SHP77 treated with DMSO at 0.1 percent for 48 hours (cell line): ENCODE data around the gene KIZ.

ENCODE experiments used
- DNase-seq: peaks from one replicate; lab custom pipeline; 2025; lab: John Stamatoyannopoulos, UW

Gene KIZ

GRCh38 chr20:21125849-21126580 is at the start of gene KIZ:
KIZ (plus strand) TSS chr20:21126082; CDS start chr20:21126116, 34 bp downstream.
- DNase-seq = peak; percentile 90

- no peak for DNase-seq
These were observed 48.0 kb upstream of the KIZ start for GRCh38 chr20:21077809-21078345.

GRCh38 chr20:21082584-21082983 is 43.3 kb upstream of the KIZ start:
- no peak for DNase-seq

- no peak for DNase-seq
These were observed 42.0 kb upstream of the KIZ start for GRCh38 chr20:21083825-21084325.

- no peak for DNase-seq
These were observed 37.9 kb upstream of the KIZ start for GRCh38 chr20:21087862-21088540.

GRCh38 chr20:21089391-21089790 is 36.5 kb upstream of the KIZ start:
- DNase-seq = no peak

GRCh38 chr20:21090111-21090618 is 35.7 kb upstream of the KIZ start:
- DNase-seq = no peak

- DNase-seq = peak; percentile 9
These were observed 35.2 kb upstream of the KIZ start for GRCh38 chr20:21090721-21091120.

GRCh38 chr20:21092806-21093205 is 33.1 kb upstream of the KIZ start:
- no peak for DNase-seq

GRCh38 chr20:21096321-21097043 is 29.4 kb upstream of the KIZ start:
- peak; percentile 48 for DNase-seq

- no peak for DNase-seq
These were observed 25.9 kb upstream of the KIZ start for GRCh38 chr20:21099751-21100577.

GRCh38 chr20:21100578-21101452 is 25.1 kb upstream of the KIZ start:
- no peak for DNase-seq

GRCh38 chr20:21101453-21101931 is 24.4 kb upstream of the KIZ start:
- DNase-seq = no peak

GRCh38 chr20:21101932-21102575 is 23.8 kb upstream of the KIZ start:
- no peak for DNase-seq

- DNase-seq = no peak
These were observed 23.1 kb upstream of the KIZ start for GRCh38 chr20:21102603-21103311.

GRCh38 chr20:21103582-21104465 is 22.1 kb upstream of the KIZ start:
- no peak for DNase-seq

GRCh38 chr20:21104466-21104761 is 21.5 kb upstream of the KIZ start:
- no peak for DNase-seq

GRCh38 chr20:21104921-21105320 is 21.0 kb upstream of the KIZ start:
- no peak for DNase-seq
